ENCODE measurements around the gene TRERF1.

The TRERF1 gene

DNA sequence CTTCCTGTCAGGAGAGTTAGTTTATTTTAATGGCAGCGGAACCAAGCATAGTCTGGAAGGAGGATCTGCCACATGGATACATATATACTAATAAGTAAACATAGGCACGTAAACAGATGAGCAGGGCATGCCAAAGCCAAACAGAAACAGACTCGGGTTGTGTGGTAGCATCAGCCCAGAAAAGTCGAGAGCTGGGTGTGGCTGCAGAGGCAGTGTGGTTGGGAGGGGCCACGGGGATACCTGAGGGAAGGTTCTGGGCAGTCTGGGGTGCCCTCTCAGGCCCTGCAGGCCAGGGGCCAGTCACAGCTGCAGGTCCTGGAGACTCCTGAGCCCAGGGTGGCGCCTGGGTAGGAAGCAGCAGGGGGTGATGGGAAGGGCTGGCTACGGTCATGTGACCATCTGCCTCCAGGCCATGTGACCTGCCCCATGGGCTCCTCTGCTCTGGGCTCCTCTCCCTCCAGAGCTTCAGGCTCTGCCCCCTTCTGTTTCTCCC lies 191.3 kb downstream of the TRERF1 start:
- TF ChIP-seq, protein P1, sequence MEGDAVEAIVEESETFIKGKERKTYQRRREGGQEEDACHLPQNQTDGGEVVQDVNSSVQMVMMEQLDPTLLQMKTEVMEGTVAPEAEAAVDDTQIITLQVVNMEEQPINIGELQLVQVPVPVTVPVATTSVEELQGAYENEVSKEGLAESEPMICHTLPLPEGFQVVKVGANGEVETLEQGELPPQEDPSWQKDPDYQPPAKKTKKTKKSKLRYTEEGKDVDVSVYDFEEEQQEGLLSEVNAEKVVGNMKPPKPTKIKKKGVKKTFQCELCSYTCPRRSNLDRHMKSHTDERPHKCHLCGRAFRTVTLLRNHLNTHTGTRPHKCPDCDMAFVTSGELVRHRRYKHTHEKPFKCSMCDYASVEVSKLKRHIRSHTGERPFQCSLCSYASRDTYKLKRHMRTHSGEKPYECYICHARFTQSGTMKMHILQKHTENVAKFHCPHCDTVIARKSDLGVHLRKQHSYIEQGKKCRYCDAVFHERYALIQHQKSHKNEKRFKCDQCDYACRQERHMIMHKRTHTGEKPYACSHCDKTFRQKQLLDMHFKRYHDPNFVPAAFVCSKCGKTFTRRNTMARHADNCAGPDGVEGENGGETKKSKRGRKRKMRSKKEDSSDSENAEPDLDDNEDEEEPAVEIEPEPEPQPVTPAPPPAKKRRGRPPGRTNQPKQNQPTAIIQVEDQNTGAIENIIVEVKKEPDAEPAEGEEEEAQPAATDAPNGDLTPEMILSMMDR (IDR thresholded peaks at IDR 0.05; ENCODE audit: low read depth, low read length, missing control alignments), result no peak
- no peak overlapping the region for H3K4me3 ChIP-seq (ENCODE audit: low read depth, low read length)
- no peak for DNase-seq (ENCODE audit: low read depth)
- in situ Hi-C loops (cut with HindIII; ENCODE audit: low sequenced_read_pairs), result no loop called here

DNA sequence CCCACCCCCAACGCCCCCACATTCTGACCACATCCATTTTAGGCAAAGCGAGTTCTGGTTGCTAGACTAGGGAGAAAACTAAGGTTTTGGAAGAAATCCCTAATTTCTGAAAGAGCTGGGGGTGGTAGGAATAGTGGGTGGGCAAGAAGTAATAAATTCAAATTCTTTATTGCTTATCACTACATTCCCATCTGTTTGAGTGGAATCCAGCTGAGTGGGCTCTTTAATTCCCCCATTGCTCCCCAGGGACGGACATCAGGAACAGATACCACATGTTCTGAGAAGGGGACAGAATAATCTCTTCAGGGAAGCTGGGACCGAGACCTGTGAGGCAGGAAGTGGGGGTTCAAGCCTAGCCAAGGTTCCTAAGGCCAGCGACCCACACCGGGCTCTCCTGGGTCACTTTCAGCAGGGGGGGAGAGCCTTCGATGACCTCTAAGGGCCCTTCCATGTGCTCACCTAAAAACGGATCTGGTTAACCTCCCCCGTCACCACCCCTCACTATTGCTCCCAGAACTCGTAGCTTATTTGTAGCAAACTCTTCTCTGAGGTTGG lies 191.8 kb downstream of the TRERF1 start:
- TF ChIP-seq, protein P1 (IDR thresholded peaks at IDR 0.05; ENCODE audit: low read depth, low read length, missing control alignments), result no peak
- in situ Hi-C loops (cut with HindIII; ENCODE audit: low sequenced_read_pairs), result no loop called here
- DNase-seq (ENCODE audit: low read depth), result no peak

DNA sequence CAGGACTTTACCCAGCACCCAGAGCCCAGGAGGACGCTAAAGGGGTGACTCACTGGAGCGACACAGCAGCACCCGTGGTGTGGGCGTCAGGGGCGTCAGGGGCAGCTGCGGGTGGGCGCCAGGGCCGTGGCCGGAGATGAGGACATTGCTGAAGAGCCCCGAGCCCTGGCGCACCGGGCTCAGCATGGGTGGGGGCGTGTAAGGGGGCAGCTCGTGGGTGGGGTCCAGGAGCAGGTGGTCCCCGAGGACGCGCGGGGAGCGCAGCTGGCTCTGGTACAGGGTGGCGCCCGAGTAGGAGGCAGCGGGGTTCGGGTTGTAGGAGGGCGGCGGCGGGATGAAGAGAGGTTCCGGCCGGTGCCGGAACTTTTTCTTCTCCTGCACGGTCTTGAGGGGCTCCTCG lies 192.4 kb downstream of the TRERF1 start:
- in situ Hi-C loops (cut with HindIII; ENCODE audit: low sequenced_read_pairs), result no loop called here
- DNase-seq (ENCODE audit: low read depth), result no peak
- H3K4me3 ChIP-seq (ENCODE audit: low read depth, low read length), result no peak overlapping the region
- TF ChIP-seq, protein P1 (IDR thresholded peaks at IDR 0.05; ENCODE audit: low read depth, low read length, missing control alignments), result no peak

More for the DNA sequence above, 191.8 kb downstream of the TRERF1 start:
- no peak overlapping the region for H3K4me3 ChIP-seq (ENCODE audit: low read depth, low read length)

DNA sequence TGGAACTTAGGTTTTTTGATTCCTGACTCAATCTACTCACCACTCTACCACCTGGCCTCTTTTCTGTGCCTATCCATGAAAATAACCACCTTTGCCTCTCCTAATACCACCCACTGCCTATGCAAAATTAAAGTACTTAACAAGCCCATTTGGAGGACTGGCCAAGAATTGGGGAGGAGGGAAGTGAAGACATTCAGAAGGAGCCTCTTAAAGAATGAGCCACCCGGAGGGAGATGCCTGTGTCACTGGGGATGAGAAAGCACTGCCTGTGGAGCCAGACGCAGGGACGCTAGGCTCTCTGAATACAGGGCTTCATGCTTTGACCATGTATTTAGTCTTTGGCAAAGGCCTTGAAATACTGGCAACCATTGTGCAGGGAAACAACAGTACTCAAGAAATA lies 194.1 kb downstream of the TRERF1 start:
- no peak for DNase-seq (ENCODE audit: low read depth)
- in situ Hi-C loops (cut with HindIII; ENCODE audit: low sequenced_read_pairs), result no loop called here
- TF ChIP-seq, protein P1 (IDR thresholded peaks at IDR 0.05; ENCODE audit: low read depth, low read length, missing control alignments), result no peak
- no peak overlapping the region for H3K4me3 ChIP-seq (ENCODE audit: low read depth, low read length)

DNA sequence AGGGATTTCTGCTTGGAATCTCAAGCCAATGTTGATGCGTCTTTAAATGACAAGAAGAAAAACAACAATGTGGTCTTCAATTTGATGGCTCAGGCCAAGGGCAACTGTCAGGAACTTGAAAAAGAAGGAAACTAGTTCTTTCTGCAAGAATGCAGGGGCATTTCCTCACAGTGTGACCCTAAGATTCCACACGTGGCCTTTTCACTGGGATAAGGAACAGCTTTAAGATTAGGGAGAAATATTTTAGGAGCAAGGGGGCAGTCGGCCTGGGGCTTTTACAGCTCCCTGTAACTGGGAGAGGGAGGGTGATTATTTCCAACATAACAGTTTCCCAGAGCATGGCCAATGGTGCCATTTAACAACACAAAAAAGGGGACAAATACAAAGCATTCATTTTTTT lies 194.7 kb downstream of the TRERF1 start:
- in situ Hi-C loops (cut with HindIII; ENCODE audit: low sequenced_read_pairs), result no loop called here
- TF ChIP-seq, protein P1 (IDR thresholded peaks at IDR 0.05; ENCODE audit: low read depth, low read length, missing control alignments), result no peak
- H3K4me3 ChIP-seq (ENCODE audit: low read depth, low read length), result no peak overlapping the region
- no peak for DNase-seq (ENCODE audit: low read depth)

DNA sequence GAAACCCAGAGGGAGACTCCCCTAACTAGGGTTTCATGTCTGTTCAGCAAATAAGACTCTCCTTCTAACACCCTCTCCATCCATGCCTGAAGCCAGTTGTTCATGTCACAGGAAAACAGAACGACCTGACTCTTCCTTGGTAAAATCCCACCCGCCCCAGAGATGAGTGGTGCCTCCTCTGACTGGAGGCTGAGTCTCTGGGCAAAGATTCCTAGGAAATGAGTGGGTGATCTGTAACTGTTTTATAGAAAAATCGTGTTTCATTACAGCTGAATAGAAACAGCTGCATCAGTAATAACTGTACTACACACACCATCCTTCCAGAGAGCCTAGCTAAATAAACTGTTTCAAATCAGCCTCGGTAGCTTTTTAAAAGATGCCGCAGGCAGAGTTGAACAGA lies 196.7 kb downstream of the TRERF1 start:
- no peak overlapping the region for H3K4me3 ChIP-seq (ENCODE audit: low read depth, low read length)
- no peak for DNase-seq (ENCODE audit: low read depth)
- TF ChIP-seq, protein P1 (IDR thresholded peaks at IDR 0.05; ENCODE audit: low read depth, low read length, missing control alignments), result no peak
- in situ Hi-C loops (cut with HindIII; ENCODE audit: low sequenced_read_pairs), result no loop called here
